OCI-LY1 (cell line): ENCODE data around the gene RPA1.

Source experiments
- H2AFZ ChIP-seq: fragments of 200-600 bp; sonication (generic), shearing (Covaris generic); 2 replicates; pipeline ENCODE4 v1.6.0; 2014; ENCODE audit warnings: antibody characterized with exemption, mild to moderate bottlenecking, low read length
- H3F3A ChIP-seq: fragments of 200-600 bp; sonication (generic), shearing (Covaris generic); 2 replicates; pipeline ENCODE4 v1.6.0; 2014; ENCODE audit warnings: mild to moderate bottlenecking, antibody characterized with exemption, low read length, moderate library complexity; ENCODE audit not compliant: insufficient read depth
- H3K27ac ChIP-seq: fragments of 200-600 bp; sonication (generic); 2 replicates; pipeline ENCODE4 v1.5.1; 2014; ENCODE audit warnings: low read length, mixed run types, mild to moderate bottlenecking, low read depth; ENCODE audit not compliant: poor library complexity, severe bottlenecking
- H3K27me3 ChIP-seq: fragments of 200-600 bp; sonication (generic); 2 replicates; pipeline ENCODE4 v1.6.0; 2014; ENCODE audit warnings: antibody characterized with exemption, mild to moderate bottlenecking, low read length, moderate library complexity; ENCODE audit not compliant: insufficient read depth
- H3K36me3 ChIP-seq: fragments of 200-600 bp; sonication (generic); 2 replicates; pipeline ENCODE4 v1.6.1; 2014; ENCODE audit warnings: mild to moderate bottlenecking, antibody characterized with exemption, low read length, moderate library complexity, mixed read lengths; ENCODE audit not compliant: insufficient read depth
- H3K4me1 ChIP-seq: fragments of 200-600 bp; sonication (generic); 2 replicates; pipeline ENCODE4 v1.5.1; 2014; ENCODE audit warnings: mild to moderate bottlenecking, low read length, moderate library complexity; ENCODE audit not compliant: insufficient read depth, severe bottlenecking
- H3K4me2 ChIP-seq: fragments of 200-600 bp; sonication (generic), shearing (Covaris generic); 2 replicates; pipeline ENCODE4 v1.6.1; 2014; ENCODE audit warnings: low read length
- H3K4me3 ChIP-seq: fragments of 200-600 bp; sonication (generic); 2 replicates; pipeline ENCODE4 v1.5.1; 2014; ENCODE audit warnings: low read length, low read depth, mild to moderate bottlenecking, mixed read lengths; ENCODE audit not compliant: poor library complexity, severe bottlenecking
- H3K79me2 ChIP-seq: fragments of 200-600 bp; shearing (Covaris generic); 2 replicates; pipeline ENCODE4 v1.6.1; 2016; ENCODE audit warnings: mixed run types, low read length, mixed read lengths; ENCODE audit not compliant: insufficient read depth
- H3K9ac ChIP-seq: fragments of 200-600 bp; sonication (generic), shearing (Covaris generic); 2 replicates; pipeline ENCODE4 v1.6.1; 2014; ENCODE audit warnings: mild to moderate bottlenecking, low read length, mixed read lengths
- H3K9me2 ChIP-seq: fragments of 200-600 bp; sonication (generic), shearing (Covaris generic); 2 replicates; pipeline ENCODE4 v1.6.1; 2014; ENCODE audit warnings: low read depth, mild to moderate bottlenecking, low read length, mixed read lengths
- H3K9me3 ChIP-seq: fragments of 200-600 bp; shearing (Covaris generic); 2 replicates; pipeline ENCODE4 v1.6.1; 2014; ENCODE audit warnings: low read length, mixed read lengths
- H4K20me1 ChIP-seq: fragments of 200-600 bp; sonication (generic), shearing (Covaris generic); 2 replicates; pipeline ENCODE4 v1.6.0; 2016; ENCODE audit warnings: mild to moderate bottlenecking, low read length; ENCODE audit not compliant: insufficient read depth
- CTCF ChIP-seq: fragments of 200-600 bp; sonication (generic), shearing (Covaris generic); IDR thresholded peaks from 2 replicates; pipeline ENCODE4 v1.5.1; 2017; ENCODE audit warnings: mild to moderate bottlenecking, antibody characterized with exemption, low read length, moderate library complexity, mixed read lengths
- EZH2 ChIP-seq: fragments of 200-600 bp; sonication (generic), shearing (Covaris generic); IDR thresholded peaks from 2 replicates; pipeline ENCODE4 v1.8.0; 2017; ENCODE audit warnings: borderline replicate concordance, mixed run types, mild to moderate bottlenecking, antibody characterized with exemption, low read length, moderate library complexity, mixed read lengths

The RPA1 gene

GRCh38 chr17:1937461-1937860 lies 107.7 kb downstream of the RPA1 start:
- no peaks in the 10 kb centered on the region for H3K9me3 ChIP-seq
- no peaks in the 10 kb centered on the region for H3K36me3 ChIP-seq
- TF ChIP-seq CTCF = no peak
- TF ChIP-seq EZH2 = no peak
- no peaks in the 10 kb centered on the region for H3F3A ChIP-seq
- no peak overlapping the region for H3K9ac ChIP-seq
- H3K79me2 ChIP-seq = no peaks in the 10 kb centered on the region
- H3K4me3 ChIP-seq = no peak overlapping the region
- H3K4me1 ChIP-seq = no peaks in the 10 kb centered on the region
- no peak overlapping the region for H3K4me2 ChIP-seq
- H3K9me2 ChIP-seq = no peaks in the 10 kb centered on the region
- H2AFZ ChIP-seq = no peak overlapping the region
- H4K20me1 ChIP-seq = no peaks in the 10 kb centered on the region
- no peak overlapping the region for H3K27ac ChIP-seq
- H3K27me3 ChIP-seq = peaks cover 9% of the 10 kb centered on the region; the same call in 1 of the 2 replicates

- Histone ChIP-seq H3K4me1 (no peaks in the 10 kb centered on the region), H3K27me3 (peaks cover 9% of the 10 kb centered on the region; the same call in 1 of the 2 replicates), H3K9me3 (no peaks in the 10 kb centered on the region), H3K9ac (no peak overlapping the region), H3K4me3 (no peak overlapping the region), H3K9me2 (no peaks in the 10 kb centered on the region), H2AFZ (no peak overlapping the region), H3F3A (no peaks in the 10 kb centered on the region), H4K20me1 (no peaks in the 10 kb centered on the region), H3K27ac (no peak overlapping the region), H3K4me2 (no peak overlapping the region), H3K36me3 (no peaks in the 10 kb centered on the region), H3K79me2 (no peaks in the 10 kb centered on the region)
- TF ChIP-seq EZH2 (no peak), CTCF (no peak)
Observed at GRCh38 chr17:1939981-1940809, 110.4 kb downstream of the RPA1 start.

- Histone ChIP-seq H4K20me1 (no peaks in the 10 kb centered on the region), H3K36me3 (no peaks in the 10 kb centered on the region), H3K79me2 (no peaks in the 10 kb centered on the region), H3K9me3 (no peaks in the 10 kb centered on the region), H3K4me3 (no peak overlapping the region), H3K9ac (no peak overlapping the region), H3K4me2 (no peak overlapping the region), H3K9me2 (no peaks in the 10 kb centered on the region), H3F3A (no peaks in the 10 kb centered on the region), H3K4me1 (no peaks in the 10 kb centered on the region), H3K27ac (no peak overlapping the region), H3K27me3 (peaks cover 9% of the 10 kb centered on the region; the same call in 1 of the 2 replicates), H2AFZ (no peak overlapping the region)
- TF ChIP-seq EZH2 (no peak), CTCF (no peak)
Observed at GRCh38 chr17:1940810-1941185, 111.0 kb downstream of the RPA1 start.
